Mesendoderm (in vitro differentiated cells): Measurements from ENCODE around the gene TSPAN14.

ENCODE experiments used
- DNase-seq: peaks from one replicate; pipeline ENCODE4 v3.0.0; 2013
- H2AK5ac ChIP-seq: 2 replicates; pipeline ENCODE4 v1.6.1; 2013; ENCODE audit warnings: low read length, inconsistent platforms
- H2BK120ac ChIP-seq: 2 replicates; pipeline ENCODE4 v1.6.1; 2013; ENCODE audit warnings: low read depth, mild to moderate bottlenecking, low read length, moderate library complexity, mixed read lengths
- H2BK15ac ChIP-seq: replicated peaks from 2 replicates; pipeline ENCODE4 v1.6.1; 2013; ENCODE audit warnings: low read depth, mild to moderate bottlenecking, moderate library complexity
- H2BK5ac ChIP-seq: 2 replicates; pipeline ENCODE4 v1.6.1; 2013; ENCODE audit warnings: low read length, inconsistent platforms
- H3K18ac ChIP-seq: 2 replicates; pipeline ENCODE4 v1.6.1; 2013; ENCODE audit warnings: mild to moderate bottlenecking, low read length, mixed read lengths
- H3K23ac ChIP-seq: one replicate; pipeline ENCODE4 v1.6.1; 2013; ENCODE audit warnings: low read length
- H3K27ac ChIP-seq: 2 replicates; pipeline ENCODE4 v1.5.1; 2013; ENCODE audit warnings: low read depth, mild to moderate bottlenecking, inconsistent platforms, low read length, moderate library complexity
- H3K27me3 ChIP-seq: 2 replicates; pipeline ENCODE4 v1.6.1; 2013; ENCODE audit warnings: low read length, control low read depth, mild to moderate bottlenecking, inconsistent platforms; ENCODE audit not compliant: insufficient read depth, poor library complexity
- H3K36me3 ChIP-seq: 2 replicates; pipeline ENCODE4 v1.6.1; 2013; ENCODE audit warnings: low read length, inconsistent platforms; ENCODE audit not compliant: control insufficient read depth, insufficient read depth
- H3K4ac ChIP-seq: one replicate; pipeline ENCODE4 v1.6.1; 2013; ENCODE audit warnings: low read depth, mild to moderate bottlenecking, low read length, moderate library complexity
- H3K4me1 ChIP-seq: 2 replicates; pipeline ENCODE4 v1.6.1; 2013; ENCODE audit warnings: low read depth, low read length, inconsistent platforms; ENCODE audit not compliant: control insufficient read depth
- H3K4me2 ChIP-seq: 2 replicates; pipeline ENCODE4 v1.6.1; 2013; ENCODE audit warnings: low read length
- H3K4me3 ChIP-seq: 2 replicates; pipeline ENCODE4 v1.5.1; 2013; ENCODE audit warnings: mild to moderate bottlenecking, low read length
- H3K56ac ChIP-seq: one replicate; pipeline ENCODE4 v1.6.1; 2013; ENCODE audit warnings: low read length
- H3K79me1 ChIP-seq: 2 replicates; pipeline ENCODE4 v1.6.1; 2013; ENCODE audit warnings: low read length, inconsistent platforms
- H3K79me2 ChIP-seq: 2 replicates; pipeline ENCODE4 v1.6.1; 2013; ENCODE audit warnings: mild to moderate bottlenecking, low read length; ENCODE audit not compliant: control insufficient read depth, insufficient read depth
- H3K9ac ChIP-seq: 2 replicates; pipeline ENCODE4 v1.6.1; 2013; ENCODE audit warnings: low read length, inconsistent platforms
- H4K5ac ChIP-seq: one replicate; pipeline ENCODE4 v1.6.1; 2013; ENCODE audit warnings: low read length
- H4K8ac ChIP-seq: one replicate; pipeline ENCODE4 v1.6.1; 2013; ENCODE audit warnings: low read depth, mild to moderate bottlenecking, control low read depth, low read length, moderate library complexity
- WGBS: extraction: QIAGEN DNeasy Blood & Tissue Kit; methylation state at CpG from one replicate; pipeline ENCODE4 v1.1.7; 2013; ENCODE audit warnings: low lambda C conversion rate, missing lambda C conversion rate; ENCODE audit not compliant: insufficient coverage; ENCODE audit errors: extremely low coverage; 5-methylcytosine and 5-hydroxymethylcytosine counted together

Gene TSPAN14

GRCh38 chr10:80492848-80493521 is 38.9 kb downstream of the TSPAN14 start:
- H3K9ac ChIP-seq = no peak overlapping the region
- no peak overlapping the region for H4K5ac ChIP-seq
- peaks cover 1% of the 10 kb centered on the region for H3K36me3 ChIP-seq
- no CpG with 5 or more reads among the region's 6 CpGs for WGBS
- H2BK120ac ChIP-seq = no peak overlapping the region
- no peak overlapping the region for H3K4me2 ChIP-seq
- H2BK5ac ChIP-seq = no peak overlapping the region
- H3K4me1 ChIP-seq = peaks cover 2% of the 10 kb centered on the region
- H4K8ac ChIP-seq = no peak overlapping the region
- no peak overlapping the region for H3K18ac ChIP-seq
- no peak overlapping the region for H3K4ac ChIP-seq
- H3K79me1 ChIP-seq = peaks cover 48% of the 10 kb centered on the region
- no peak overlapping the region for H3K27ac ChIP-seq
- no peak for DNase-seq
- no peak overlapping the region for H2AK5ac ChIP-seq
- H3K23ac ChIP-seq = no peak overlapping the region
- no peak overlapping the region for H3K4me3 ChIP-seq
- no peak overlapping the region for H2BK15ac ChIP-seq
- peaks cover 38% of the 10 kb centered on the region for H3K79me2 ChIP-seq
- H3K56ac ChIP-seq = no peak overlapping the region
- no peaks in the 10 kb centered on the region for H3K27me3 ChIP-seq

- Histone ChIP-seq H3K36me3 (peaks cover 1% of the 10 kb centered on the region), H3K4me1 (peaks cover 3% of the 10 kb centered on the region), H3K4me2 (no peak overlapping the region), H2BK15ac (no peak overlapping the region), H3K9ac (no peak overlapping the region), H3K56ac (no peak overlapping the region), H4K5ac (no peak overlapping the region), H3K27ac (no peak overlapping the region), H3K27me3 (no peaks in the 10 kb centered on the region), H3K79me2 (peaks cover 38% of the 10 kb centered on the region), H4K8ac (no peak overlapping the region), H2AK5ac (no peak overlapping the region), H3K4ac (no peak overlapping the region), H3K23ac (no peak overlapping the region), H3K18ac (no peak overlapping the region), H3K4me3 (no peak overlapping the region), H3K79me1 (peaks cover 45% of the 10 kb centered on the region), H2BK5ac (no peak overlapping the region), H2BK120ac (no peak overlapping the region)
- WGBS = no CpG with 5 or more reads among the region's 4 CpGs
- DNase-seq = no peak
Measured at GRCh38 chr10:80493522-80494051, 39.5 kb downstream of the TSPAN14 start.

GRCh38 chr10:80496555-80497172 is 42.6 kb downstream of the TSPAN14 start:
- Histone ChIP-seq H3K4me3 (no peak overlapping the region), H2BK15ac (no peak overlapping the region), H3K18ac (no peak overlapping the region), H2BK120ac (no peak overlapping the region), H2AK5ac (no peak overlapping the region), H3K79me2 (peaks cover 46% of the 10 kb centered on the region), H3K27ac (no peak overlapping the region), H3K4ac (no peak overlapping the region), H2BK5ac (no peak overlapping the region), H3K4me2 (no peak overlapping the region), H3K23ac (no peak overlapping the region), H3K36me3 (no peaks in the 10 kb centered on the region), H3K4me1 (peaks cover 4% of the 10 kb centered on the region), H4K8ac (no peak overlapping the region), H4K5ac (no peak overlapping the region), H3K79me1 (peaks cover 41% of the 10 kb centered on the region), H3K9ac (no peak overlapping the region), H3K56ac (no peak overlapping the region), H3K27me3 (no peaks in the 10 kb centered on the region)
- DNase-seq = no peak
- 100% methylated on average over 1 of the region's 4 CpGs for WGBS

GRCh38 chr10:80497187-80498077 is 43.3 kb downstream of the TSPAN14 start:
- no peak for DNase-seq
- WGBS = no CpG with 5 or more reads among the region's 7 CpGs
- H3K4me1 ChIP-seq = peaks cover 7% of the 10 kb centered on the region

GRCh38 chr10:80498078-80498832 is 44.1 kb downstream of the TSPAN14 start:
- Histone ChIP-seq H3K27ac (no peak overlapping the region), H2AK5ac (no peak overlapping the region), H3K36me3 (no peaks in the 10 kb centered on the region), H3K4me1 (peaks cover 14% of the 10 kb centered on the region), H3K18ac (no peak overlapping the region), H3K4me3 (no peak overlapping the region), H3K56ac (peak overlapping the region; percentile 27), H3K79me1 (peaks cover 52% of the 10 kb centered on the region), H3K4me2 (no peak overlapping the region), H3K79me2 (peaks cover 52% of the 10 kb centered on the region), H4K5ac (no peak overlapping the region), H3K9ac (no peak overlapping the region), H4K8ac (no peak overlapping the region), H3K23ac (no peak overlapping the region), H2BK120ac (no peak overlapping the region), H3K27me3 (no peaks in the 10 kb centered on the region), H2BK15ac (no peak overlapping the region), H2BK5ac (no peak overlapping the region), H3K4ac (no peak overlapping the region)
- no peak for DNase-seq
- WGBS = no CpG with 5 or more reads among the region's 8 CpGs

More at GRCh38 chr10:80497187-80498077, 43.3 kb downstream of the TSPAN14 start:
- no peak overlapping the region for H3K18ac ChIP-seq
- no peak overlapping the region for H2BK5ac ChIP-seq
- H3K79me1 ChIP-seq = peaks cover 45% of the 10 kb centered on the region
- no peak overlapping the region for H2AK5ac ChIP-seq
- peak overlapping the region; percentile 27 for H3K56ac ChIP-seq
- H3K79me2 ChIP-seq = peaks cover 50% of the 10 kb centered on the region
- no peaks in the 10 kb centered on the region for H3K36me3 ChIP-seq
- H3K27ac ChIP-seq = no peak overlapping the region
- no peak overlapping the region for H3K23ac ChIP-seq
- H3K4me3 ChIP-seq = no peak overlapping the region
- no peak overlapping the region for H3K4ac ChIP-seq
- no peak overlapping the region for H3K4me2 ChIP-seq
- H2BK120ac ChIP-seq = no peak overlapping the region
- no peak overlapping the region for H4K8ac ChIP-seq
- no peak overlapping the region for H2BK15ac ChIP-seq
- no peak overlapping the region for H3K9ac ChIP-seq
- no peak overlapping the region for H4K5ac ChIP-seq
- H3K27me3 ChIP-seq = no peaks in the 10 kb centered on the region
